HG03159 (cell line): ENCODE results near the gene TNFRSF9.
"Not testable (repeated sequence)": the region's sequence is repeated elsewhere in the genome, so short reads cannot be mapped to it uniquely, and the experiment has no call there.

Source experiments
- ATAC-seq: cut with Tn5 transposase; IDR thresholded peaks from one replicate; pipeline ENCODE4 v1.9.1; 2021; ENCODE audit warnings: mild to moderate bottlenecking, moderate library complexity; ENCODE audit not compliant: unreplicated experiment

Gene TNFRSF9

DNA sequence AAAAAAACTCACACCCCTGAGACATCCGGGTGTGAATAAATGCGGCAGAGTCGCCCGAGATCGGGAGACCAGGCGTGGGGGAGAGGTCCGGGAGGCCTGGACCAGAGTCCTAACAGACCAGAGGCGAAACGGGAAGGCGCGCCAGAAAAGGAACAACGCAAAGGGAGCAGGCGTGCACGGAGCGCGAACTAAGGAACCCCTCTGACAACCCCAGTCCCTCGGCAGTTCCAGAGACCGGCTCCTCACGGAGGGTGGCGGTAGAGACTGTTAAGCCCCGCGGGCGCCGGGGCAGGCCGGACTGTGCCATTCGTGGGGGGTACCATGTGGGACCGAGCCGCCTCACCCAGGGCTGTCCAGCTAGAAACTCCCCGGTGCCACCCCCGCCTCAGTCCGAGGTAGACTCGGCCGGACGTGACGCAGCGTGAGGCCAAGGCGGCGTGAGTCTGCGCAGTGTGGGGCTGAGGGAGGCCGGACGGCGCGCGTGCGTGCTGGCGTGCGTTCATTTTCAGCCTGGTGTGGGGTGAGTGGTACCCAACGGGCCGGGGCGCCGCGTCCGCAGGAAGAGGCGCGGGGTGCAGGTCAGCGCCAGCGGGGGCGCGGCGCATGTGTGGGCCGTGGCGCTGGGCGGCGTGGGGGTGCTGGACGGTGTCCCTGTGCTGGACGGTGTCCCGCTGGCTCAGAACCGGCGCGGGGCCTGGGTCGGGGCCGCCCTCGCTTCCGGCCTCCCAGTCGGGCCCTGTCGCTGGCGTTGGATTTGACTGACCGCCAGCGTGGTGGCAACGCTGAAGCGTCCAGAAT is 20.8 kb upstream of the TNFRSF9 start, which contains the start of gene PARK7:
TSS of gene PARK7 (plus strand) at position 496 of the 798 bp plus-strand sequence. CDS start 1,075 bp downstream, outside the sequence.
- ATAC-seq, result peak; percentile 93

DNA sequence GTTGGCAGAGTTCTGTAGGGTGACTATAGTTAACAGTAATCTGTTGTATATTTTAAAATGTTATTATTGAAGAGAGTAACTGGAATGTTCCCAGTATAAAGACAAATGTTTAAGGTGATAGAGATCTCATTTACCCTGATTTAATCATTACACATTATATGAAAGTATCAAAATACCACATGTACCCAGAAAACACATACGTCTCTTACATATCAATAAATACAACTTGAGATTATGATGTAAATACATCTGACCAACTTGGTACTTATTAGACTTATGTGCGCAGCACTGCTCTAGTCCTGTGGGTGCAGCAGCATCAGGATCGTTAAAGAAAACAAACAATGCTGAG is 20.2 kb upstream of the TNFRSF9 start:
- ATAC-seq, result no peak

- ATAC-seq, result no peak
Measured at GRCh38 chr1:7960165-7960564, 19.5 kb upstream of the TNFRSF9 start.

- ATAC-seq, result no peak
Measured at GRCh38 chr1:7956218-7957032, 15.8 kb upstream of the TNFRSF9 start.

DNA sequence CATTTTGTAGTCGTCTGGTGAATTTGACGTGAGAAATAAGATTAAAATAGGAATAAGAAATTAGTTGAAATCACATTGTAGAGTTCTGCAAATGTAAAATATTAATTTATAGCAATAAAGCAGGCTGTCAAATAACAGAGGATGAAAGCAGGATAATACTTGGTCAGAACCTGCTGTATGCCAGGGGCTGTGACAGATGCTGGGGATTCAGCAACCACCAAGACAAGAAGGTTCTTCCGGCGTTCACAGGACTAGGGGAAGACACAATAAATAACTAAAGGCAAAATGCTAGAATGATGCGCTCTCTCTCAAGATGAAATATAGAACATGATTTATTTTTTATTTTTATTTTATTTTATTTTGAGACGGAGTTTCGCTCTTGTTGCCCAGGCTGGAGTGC is 14.0 kb upstream of the TNFRSF9 start:
- ATAC-seq, result no peak

GRCh38 chr1:7953850-7954609 is 13.4 kb upstream of the TNFRSF9 start:
- ATAC-seq, result peak; percentile 94

DNA sequence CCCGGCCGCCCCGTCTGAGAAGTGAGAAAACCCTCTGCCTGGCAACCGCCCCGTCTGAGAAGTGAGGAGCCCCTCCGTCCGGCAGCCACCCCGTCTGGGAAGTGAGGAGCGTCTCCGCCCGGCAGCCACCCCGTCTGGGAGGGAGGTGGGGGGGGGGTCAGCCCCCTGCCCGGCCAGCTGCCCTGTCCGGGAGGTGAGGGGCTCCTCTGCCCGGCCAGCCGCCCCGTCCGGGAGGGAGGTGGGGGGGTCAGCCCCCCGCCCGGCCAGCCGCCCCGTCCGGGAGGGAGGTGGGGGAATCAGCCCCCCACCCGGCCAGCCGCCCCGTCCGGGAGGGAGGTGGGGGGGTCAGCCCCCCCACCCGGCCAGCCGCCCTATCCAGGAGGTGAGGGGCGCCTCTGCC is 12.2 kb upstream of the TNFRSF9 start:
- not testable (repeated sequence) for ATAC-seq

GRCh38 chr1:7948960-7949359 is 8.3 kb upstream of the TNFRSF9 start:
- ATAC-seq, result no peak

DNA sequence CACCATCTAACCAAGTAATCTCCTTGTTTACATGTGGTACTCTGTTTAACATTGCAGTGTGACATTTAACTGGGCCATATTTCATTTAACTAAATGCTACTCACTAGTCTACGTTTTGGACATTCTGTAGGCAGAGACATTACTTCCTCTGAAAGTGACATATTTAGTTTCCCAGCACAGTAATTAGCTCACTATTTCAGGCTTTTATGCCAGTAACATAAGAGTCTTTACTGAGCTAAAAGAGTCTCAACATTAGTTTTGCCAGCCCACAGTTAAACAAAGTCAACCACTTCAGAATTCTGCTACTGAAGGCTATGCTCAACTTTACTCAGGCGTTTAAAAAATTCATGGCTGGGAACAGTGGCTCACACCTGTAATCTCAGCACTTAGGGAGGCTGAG is 2.6 kb upstream of the TNFRSF9 start:
- no peak for ATAC-seq

DNA sequence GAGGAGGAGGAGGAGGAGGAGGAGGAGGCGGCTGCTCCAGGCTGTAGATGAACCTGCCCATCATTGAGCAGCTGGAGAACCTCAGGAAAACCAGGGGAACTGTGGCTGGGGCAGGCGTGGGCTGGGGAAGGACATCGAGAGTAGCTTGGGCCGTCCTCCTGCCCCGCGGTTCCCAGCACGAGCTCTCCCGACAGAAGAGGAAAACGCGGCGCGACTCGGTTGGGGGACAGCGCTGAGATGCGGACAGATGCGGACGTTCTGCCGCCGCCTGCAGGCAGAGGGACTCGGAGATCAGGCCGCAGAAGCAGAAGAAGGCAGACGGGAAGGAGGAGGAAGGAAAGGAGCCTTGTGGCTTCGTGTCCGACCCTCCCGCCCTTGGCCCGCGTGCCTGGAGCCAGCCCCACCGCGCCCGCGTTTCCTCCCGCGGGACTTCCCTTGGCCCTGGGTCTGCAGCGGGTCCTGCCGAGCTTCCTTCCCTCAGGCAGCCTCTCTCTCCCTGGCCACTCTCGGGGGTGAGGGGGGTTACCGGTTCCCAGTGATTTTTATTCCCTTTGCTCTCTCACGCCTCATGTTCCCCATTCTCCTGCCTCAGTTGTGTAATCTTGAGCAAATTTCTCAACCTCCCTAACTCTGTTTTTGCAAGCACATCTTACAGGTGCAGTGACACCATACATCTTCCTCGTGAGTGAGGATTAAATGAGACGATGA is 1.7 kb upstream of the TNFRSF9 start:
- no peak for ATAC-seq

GRCh38 chr1:7941437-7941793 is 776 bp upstream of the TNFRSF9 start:
- no peak for ATAC-seq

GRCh38 chr1:7940034-7940433 is 605 bp downstream of the TNFRSF9 start:
- ATAC-seq, result no peak

DNA sequence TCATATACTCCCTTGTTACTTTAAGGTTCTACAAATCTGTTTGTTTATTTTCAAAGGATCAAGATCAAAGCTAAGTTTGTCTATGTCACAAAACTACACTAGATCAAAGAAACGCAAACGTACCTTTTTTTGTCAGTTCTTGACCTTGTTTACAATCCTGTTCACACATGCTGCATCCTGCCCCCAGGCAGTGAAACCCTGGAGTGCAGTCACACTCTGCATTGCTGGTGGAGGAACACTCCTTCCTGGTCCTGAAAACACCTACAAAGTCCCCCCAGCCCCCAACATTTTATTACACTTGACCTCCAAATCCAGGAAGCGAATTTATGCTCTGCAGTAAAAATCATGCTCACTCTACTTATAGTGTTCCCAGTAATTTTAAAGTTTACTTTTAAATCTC is 2.6 kb downstream of the TNFRSF9 start:
- ATAC-seq, result no peak

DNA sequence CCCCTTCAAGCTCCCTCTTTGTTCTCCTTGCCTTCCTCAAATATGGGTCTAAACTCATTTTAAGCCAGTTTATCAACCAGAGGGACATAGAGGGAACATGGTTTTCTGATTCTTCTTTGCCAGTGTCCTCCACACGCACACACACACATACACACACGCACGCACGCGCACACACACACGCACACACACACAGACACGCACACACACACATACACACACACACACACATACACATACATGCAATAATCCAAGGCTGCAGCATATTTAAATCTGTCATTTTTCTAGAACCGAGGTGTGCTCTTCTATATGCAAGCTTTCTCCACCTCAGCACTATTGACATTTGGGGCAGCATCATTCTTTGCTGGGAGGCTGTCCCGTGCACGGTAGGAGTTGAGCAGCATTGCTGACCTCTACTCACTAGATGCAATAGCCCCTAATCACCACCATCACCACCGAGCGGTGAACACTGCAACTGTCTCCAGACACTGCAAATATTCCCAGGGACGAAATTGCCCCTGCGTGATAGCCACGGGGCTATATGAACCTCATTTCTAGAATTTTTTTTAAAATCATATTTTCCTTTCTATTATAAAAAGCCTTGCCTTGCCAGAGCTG is 8.0 kb downstream of the TNFRSF9 start:
- ATAC-seq, result no peak

GRCh38 chr1:7931446-7931812 is 9.2 kb downstream of the TNFRSF9 start:
- ATAC-seq, result no peak

GRCh38 chr1:7930645-7931445 is 9.8 kb downstream of the TNFRSF9 start:
- ATAC-seq, result no peak

- no peak for ATAC-seq
Measured at GRCh38 chr1:7929637-7930036, 11.0 kb downstream of the TNFRSF9 start.

DNA sequence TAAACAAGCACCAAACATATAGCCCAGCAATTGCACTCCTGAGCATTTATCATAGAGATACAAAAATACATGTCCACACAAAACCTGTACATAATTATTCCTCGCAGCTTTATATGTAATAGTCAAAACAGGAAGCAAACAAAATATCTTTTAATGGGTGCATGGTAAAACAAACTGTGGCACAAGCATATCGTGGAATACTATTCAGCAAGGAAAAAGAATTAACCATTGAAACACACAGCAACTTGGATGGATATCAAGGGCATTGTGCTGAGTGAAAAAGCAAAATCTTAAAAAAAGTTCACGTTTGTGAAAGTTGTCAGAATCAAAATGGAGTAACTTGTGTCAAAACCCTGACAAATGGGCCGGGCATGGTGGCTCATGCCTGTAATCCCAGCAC is 12.4 kb downstream of the TNFRSF9 start:
- no peak for ATAC-seq

GRCh38 chr1:7927061-7927460 is 13.6 kb downstream of the TNFRSF9 start:
- ATAC-seq, result not testable (repeated sequence)

GRCh38 chr1:7922301-7922700 is 18.3 kb downstream of the TNFRSF9 start:
- no peak for ATAC-seq
